Stimulated activated CD8-positive, alpha-beta memory T cell treated with anti-CD3 and anti-CD28 coated beads, Interleukin-4, amount 100 ng/mL, for 48 hours (primary cell): ENCODE data around the gene CAB39L.
A peak's percentile ranks its signal among the peaks of the same experiment; 100 is the strongest.

Source experiments
- DNase-seq: peaks from one replicate; pipeline ENCODE4 v3.0.0-alpha.2; 2020

CAB39L gene

DNA sequence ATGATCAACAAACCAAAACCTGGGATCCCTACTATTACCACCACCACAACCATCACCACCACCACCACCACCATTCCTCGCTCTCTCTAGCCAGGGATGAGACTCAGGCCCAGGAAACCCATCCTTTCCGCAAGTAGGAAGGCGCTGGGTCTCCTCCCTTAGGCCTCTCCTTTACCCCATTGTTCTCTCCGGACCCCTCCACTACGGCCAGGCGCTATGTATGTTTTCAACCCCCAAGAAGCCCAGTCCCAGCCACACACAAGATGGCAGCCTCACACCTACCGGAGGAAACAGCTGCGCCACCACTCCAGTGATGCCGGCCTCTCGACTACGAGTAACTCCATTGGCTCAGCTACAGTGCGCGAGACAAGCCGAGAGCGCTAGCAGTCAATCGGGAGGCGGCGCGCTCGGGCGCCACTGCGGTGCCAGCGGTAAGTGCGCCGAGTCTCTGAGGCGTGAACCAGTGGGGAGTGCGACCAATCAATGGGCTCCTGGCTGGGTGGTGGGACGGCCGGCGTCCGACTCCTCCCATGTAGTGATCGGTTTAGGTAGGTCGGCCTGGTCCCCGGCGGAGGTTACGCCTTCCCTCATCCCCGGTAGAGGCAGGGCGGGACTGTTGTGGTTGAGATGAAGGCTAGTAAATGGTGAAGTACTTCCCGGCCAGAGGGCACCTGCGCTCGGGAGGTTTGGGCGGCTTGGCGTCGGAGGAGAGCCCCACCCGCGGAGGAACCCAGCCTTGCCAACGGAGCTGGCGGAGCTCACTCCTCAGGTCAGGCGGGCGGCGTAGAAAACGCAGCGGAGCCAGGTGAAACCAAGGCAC lies at the start of gene CAB39L, which contains the start of gene SETDB2:
TSS of gene CAB39L (minus strand) at position 361 of the 820 bp plus-strand sequence. CDS start 61,154 bp downstream, outside the sequence.
TSS of gene SETDB2 (plus strand) at position 571 of the 820 bp plus-strand sequence. CDS start 7,620 bp downstream, outside the sequence.
- DNase-seq, result peak; percentile 98

DNA sequence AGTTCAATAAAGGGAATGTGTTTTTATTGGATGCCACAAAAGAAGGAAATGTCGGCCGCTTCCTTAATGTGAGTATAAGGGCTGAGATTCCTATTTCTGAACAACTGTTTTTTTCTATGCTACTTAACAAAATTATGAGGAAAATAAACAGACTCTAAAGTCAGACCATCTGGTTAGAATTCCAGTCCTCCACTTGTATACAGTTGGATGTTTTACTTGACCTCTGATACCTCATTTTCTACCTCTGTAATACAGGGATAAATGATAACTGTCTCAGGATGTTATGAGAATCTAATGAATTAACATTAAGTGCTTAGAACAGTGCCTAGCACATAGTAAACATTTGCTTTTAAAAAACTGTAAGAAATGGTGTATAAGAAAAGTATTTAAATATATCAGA lies 44.7 kb upstream of the CAB39L start:
- DNase-seq, result no peak

DNA sequence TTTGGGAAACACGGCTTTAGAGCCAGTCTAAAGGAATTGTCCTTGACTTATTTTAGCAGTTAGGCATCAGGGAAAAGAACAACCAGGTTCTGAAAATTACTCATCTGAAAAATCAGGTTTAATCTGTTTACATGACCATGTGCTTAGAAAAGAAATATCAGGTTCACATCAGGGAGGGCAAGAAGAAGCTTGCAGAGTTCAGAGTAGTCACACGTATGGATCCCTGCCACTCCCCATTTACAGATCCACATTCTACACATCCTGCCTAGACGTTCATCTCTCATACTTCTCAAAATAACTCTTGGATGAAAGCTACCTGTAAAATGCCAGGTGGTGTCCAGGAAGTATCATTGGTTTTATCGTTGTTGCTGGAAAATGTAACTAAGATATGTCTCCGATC lies 37.9 kb upstream of the CAB39L start:
- DNase-seq, result no peak

DNA sequence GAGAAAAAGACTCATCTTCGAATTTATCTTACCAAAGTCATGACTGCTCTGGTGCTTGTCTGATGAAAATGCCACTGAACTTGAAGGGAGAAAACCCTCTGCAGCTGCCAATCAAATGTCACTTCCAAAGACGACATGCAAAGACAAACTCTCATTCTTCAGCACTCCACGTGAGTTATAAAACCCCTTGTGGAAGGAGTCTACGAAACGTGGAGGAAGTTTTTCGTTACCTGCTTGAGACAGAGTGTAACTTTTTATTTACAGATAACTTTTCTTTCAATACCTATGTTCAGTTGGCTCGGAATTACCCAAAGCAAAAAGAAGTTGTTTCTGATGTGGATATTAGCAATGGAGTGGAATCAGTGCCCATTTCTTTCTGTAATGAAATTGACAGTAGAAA lies 32.7 kb upstream of the CAB39L start:
- DNase-seq, result no peak

GRCh38 chr13:49472186-49472585 lies 28.3 kb upstream of the CAB39L start:
- DNase-seq, result no peak

- DNase-seq, result no peak
Observed at GRCh38 chr13:49466292-49466838, 22.5 kb upstream of the CAB39L start.

GRCh38 chr13:49464621-49465325 lies 20.9 kb upstream of the CAB39L start:
- DNase-seq, result no peak

DNA sequence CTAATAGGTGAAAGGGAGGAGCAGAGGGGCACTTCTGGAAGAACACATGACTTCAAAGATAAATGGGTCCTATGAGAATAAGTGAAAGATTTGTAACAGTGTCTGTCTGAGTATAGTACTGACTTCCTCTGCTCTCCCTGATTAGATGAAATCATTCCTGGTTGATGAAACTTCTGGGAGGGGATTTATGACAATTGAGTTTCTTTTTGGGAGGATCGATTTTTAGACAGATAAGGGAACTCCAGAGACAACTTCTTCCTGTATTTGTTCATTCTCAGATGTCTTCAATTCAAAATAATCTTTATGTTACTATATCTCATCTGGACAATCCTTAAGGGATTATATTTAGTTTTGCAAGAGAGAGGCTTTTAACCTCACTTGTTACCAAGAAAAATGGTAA lies 20.2 kb upstream of the CAB39L start:
- DNase-seq, result no peak

DNA sequence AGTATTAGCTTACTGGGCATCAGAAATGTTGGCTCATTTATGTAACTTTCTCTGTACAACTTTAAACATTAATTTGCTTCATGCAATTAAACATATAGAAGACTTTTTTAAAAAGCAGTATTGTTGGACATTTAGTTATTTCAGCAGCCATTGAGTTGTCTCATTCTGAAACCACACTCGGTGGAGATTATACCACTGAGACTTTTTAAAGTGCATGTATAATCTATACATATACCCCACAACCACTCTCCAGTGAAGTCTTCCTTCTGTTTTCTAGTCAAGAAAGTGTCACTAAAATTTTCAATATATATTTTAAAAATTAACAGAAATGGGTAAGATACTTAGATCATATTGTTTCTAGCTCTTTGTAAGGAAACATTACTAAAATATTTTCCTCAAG lies 15.7 kb upstream of the CAB39L start:
- no peak for DNase-seq

GRCh38 chr13:49457221-49457620 lies 13.4 kb upstream of the CAB39L start:
- no peak for DNase-seq

DNA sequence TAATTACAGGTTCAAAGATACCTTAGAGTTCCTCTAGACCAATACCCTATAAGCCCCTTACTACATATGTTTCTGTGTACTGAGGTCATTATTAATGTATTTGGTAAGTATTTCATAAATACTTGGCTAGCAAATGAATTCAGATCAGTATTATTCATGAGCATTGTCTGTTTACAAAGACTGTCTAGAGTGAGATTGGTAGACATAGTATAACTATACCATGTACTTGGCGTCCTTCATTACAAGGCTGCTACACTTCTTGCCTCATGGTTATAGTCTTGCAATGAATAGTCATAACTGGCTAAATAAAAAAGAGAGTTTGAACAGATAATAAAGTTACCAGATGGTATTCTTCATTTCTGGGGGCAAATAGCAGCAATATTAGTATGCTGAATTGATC lies 12.3 kb upstream of the CAB39L start:
- no peak for DNase-seq

GRCh38 chr13:49455007-49455398 lies 11.1 kb upstream of the CAB39L start:
- no peak for DNase-seq

DNA sequence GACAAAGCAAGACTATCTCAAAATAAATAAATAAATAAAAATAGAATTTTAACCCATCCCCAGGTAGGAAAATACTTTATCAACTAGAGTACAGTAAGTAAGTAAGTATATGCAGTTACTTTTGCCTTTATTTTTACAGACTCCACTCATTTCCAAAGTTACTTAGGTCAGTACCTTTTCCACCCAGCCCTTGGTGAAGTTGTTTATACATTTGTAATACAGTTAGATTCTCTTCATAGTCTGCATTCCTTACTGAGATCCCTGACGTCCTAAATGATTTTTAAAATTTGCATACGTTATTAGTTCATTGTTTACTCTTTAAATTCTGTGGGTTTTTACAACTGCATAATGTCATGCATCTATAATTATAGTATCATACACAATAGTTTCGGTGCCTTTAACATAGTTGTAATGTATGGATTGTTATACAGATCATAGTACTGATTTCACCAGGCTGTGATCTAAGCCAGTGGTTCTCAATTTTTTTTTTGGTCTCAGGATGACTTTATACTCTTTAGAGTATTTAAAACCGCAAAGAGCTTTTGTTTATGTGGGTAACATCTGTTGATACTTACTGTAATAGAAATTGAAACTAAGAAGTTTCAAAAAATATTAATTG lies 10.6 kb upstream of the CAB39L start:
- DNase-seq, result no peak

DNA sequence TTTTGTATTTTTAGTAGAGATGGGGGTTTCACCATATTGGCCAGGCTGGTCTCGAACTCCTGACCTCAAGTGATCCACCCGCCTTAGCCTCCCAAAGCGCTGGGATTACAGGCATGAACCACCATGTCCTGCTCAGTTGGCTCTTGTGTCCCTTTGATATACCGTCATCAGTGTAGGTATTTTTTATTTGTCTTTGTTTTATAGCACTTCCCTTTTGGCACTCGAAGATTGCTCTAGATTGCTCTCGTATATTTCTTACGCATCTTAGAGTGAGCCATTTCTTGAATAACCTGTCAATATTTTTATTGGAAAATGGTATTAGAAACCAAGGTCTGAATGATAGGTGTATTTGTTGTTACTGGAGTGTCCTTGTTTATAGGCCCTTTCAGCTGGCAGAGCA lies 9.6 kb upstream of the CAB39L start:
- no peak for DNase-seq

DNA sequence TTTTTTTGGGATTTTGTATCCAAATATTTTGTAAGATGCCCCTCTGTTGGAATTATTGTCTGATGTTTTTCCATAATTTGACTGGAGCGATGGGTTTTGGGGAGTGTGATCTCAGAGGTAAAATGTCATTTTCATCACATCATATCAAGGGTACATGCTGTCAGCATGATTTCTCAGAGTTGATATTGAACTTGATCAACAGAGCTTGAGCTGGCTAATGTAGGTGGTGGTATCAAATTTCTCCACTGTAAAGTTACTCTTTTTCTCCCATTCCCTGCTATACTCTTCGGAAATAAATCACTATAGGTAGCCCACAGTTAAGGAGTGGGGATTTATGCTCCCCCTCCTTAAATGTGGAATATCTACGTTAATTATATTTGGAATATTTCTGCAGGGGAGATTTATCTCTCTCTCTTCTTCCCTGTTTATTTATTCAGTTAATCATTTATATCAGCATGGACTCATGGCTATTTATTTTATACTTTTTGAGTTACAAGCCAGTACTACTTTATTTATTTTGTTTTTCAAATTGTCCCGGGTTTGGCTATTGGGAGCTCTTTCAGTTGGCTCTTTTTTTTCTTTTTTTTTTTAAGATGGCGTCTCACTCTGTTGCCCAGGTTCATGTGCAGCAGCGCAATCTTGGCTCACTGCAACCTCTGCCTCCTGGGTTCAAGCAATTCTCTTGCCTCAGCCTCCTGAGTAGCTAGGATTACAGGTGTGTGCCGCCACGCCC lies 9.0 kb upstream of the CAB39L start:
- no peak for DNase-seq

DNA sequence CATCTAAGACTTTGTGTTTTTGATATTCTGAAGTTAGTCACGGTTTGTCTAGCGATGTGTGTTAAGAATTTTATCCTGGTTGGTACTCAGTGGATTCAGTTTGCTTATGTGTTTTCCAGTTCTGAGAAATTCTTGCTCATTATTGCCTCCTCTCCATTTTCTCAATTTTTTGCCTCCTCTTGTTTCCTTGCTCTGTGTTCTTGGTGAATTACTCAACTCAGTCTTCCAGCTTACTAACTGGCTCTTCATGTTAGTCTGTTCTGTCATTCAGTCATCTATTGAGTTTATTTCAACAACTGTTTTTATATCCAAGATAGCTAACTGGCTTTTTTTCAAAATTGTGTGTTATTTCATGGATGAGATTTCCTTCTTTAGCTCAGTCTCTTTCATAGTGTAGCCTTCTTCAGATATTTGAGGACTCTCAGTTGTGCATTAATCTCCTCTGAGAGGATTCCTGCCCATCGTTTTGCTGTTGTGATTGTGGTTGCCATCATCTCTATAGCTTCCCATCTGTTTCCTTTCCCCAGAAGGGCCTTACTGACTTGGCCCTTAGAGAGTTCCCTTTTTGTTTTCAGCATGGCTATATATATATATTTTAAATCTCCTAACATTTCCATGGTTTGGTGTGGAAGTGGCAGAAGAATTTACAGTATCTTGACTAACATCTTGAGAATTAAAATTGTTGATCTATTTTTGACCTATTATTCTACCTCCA lies 6.4 kb upstream of the CAB39L start:
- no peak for DNase-seq

DNA sequence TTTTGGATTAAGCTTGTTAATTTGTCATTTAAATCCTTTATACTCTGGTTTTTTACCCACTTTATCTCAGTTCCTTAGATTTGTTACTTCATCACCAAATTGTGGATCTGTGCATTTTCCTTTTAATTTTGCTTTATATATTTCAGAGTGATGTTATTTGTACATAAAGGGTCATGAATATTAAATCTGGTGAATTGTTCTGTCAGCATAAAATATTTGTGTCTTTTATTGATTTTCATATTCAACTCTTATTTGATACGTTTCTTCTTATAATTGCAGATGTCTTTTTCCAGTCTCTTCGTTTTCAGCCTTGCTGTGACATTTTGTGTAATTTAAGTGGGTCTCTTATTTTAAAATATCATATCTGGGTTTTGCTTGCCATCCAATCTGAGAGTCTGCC lies 4.9 kb upstream of the CAB39L start:
- DNase-seq, result no peak

- DNase-seq, result no peak
Observed at GRCh38 chr13:49446473-49446872, 2.6 kb upstream of the CAB39L start.

GRCh38 chr13:49444524-49445395 lies 896 bp upstream of the CAB39L start:
- peak; percentile 28 for DNase-seq

GRCh38 chr13:49443357-49443703 lies 534 bp downstream of the CAB39L start:
- DNase-seq, result no peak

- no peak for DNase-seq
Observed at GRCh38 chr13:49441846-49442245, 2.0 kb downstream of the CAB39L start.
